Epidermal melanocyte (primary cell): Measurements from ENCODE around the gene CCDC86.

Experiments used
- DNase-seq: peaks from one replicate; pipeline ENCODE4 v3.0.0; 2011; ENCODE audit warnings: low spot score; ENCODE audit not compliant: insufficient read length

CCDC86 gene

DNA sequence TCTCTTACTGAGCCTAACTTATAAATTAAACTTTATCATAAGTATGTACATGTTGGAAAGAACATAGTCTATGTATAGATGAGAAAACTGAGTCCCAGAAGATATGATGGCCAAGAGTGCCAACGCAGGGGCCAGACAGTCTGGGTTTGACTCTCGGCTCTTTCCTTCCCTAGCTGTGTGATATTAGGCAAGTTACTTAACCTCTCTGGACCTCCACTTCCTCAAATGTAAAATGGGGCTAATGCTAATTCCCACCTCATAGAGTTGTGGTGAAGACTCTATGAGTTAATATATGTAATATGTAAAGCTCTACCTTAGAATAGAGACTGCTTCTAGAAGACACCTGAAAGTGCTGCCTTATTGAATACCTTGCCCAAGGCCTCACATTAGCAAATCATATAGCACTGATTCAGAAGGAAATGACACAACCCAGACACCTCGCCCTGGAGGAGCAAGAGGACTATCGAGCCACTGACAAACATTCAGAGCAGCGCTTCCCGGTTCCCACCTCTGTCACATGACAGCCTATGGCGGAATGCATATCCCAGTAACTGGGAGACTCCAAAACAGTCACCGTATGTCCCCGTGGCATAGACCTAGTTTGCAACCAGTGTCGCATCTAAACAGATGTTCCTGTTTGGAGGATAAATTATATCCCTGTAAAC is 11.3 kb upstream of the CCDC86 start:
- DNase-seq: no peak

DNA sequence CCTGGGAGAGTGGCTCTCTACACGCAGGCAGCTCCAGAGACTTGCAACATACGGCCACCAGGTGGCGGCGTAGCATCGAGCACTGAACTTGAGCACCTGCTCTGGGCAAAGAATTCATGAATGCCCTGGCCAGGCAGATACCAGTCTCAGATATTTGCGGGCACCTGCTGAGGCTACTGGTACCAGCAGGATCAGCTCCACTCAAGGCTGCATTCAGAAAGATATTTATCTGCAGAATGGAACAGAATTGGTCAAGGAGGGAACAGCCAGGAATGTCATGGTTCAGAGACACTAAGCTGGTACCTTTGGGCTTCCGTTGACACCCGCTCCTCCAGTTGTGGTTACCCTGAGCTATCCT is 10.8 kb upstream of the CCDC86 start:
- peak; percentile 73 for DNase-seq

DNA sequence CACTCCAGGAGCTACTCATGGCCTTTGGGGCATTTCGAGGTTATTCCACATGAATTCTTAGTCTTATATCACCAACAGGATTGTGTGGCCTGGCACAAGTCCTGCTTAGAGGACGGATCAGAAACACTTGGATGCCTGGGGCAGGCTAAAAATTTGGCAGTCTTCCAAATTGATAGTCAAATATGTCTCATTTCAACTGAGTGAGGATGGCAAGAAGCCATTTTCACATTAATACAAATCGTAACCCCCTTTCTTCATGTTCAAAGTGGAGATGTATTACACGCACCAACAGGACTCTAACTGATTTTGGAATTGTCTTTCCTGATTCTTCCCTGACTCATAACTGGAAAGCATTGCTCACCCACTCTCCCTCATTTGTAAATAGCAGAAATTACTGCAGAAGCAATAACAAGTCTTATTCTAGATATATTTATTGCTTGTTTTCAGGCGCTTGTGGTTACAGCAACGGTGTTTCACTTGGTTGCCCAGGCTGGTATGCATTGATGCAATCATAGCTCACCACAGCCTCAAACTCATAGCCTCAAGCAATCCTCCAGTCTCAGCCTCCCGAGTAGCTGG is 10.3 kb upstream of the CCDC86 start:
- no peak for DNase-seq

DNA sequence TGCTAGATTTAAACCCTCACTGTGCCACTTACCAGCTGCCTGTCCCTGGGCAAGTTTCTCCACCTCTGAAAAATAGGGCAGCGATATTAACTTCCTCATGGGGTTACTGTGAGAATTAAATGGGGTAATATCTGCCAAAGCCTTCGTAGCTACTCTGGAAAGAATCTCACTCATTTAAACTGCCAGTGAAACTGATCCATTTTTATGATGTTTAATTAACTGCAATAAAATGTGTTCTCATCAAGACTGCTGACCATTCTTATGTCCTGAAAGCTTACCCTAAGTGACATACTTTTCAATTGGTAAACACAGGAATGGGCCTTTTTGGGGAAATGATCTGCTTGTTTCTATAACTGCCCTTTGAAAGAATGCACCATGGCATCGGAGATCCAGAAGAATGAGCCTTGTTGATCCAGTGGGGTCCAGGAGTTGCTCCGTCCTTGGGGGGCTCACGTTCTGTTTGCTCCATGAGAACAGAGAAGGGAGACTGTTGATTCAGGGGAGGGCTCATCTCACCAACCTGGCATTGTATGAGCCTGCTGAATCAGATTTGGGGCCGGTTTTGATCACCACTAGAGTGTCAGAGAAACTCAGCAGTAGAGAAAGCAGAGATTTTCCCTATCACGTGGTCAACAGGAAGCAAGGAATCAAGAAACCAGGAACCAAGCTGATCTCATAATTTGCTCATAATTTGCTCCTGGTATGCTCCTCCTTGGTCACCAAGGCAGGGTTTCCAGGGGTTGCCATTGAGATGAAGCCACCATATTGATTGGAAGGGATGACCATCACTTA is 7.0 kb upstream of the CCDC86 start:
- DNase-seq: no peak

DNA sequence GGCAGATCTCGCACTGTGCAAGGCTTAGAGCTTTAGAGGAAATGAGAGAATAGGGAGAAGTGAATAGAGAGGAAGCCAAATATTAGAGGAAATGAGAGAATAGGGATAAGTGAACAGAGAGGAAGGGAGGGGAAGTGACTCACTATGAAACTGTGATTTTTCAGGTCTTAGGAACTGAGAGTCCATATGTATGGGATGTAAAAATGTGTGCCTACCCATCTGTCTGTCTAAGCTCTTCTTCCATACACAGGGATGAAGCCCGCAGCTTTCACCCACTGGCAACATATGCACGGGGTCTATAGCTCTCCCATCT is 6.4 kb upstream of the CCDC86 start:
- DNase-seq: no peak

DNA sequence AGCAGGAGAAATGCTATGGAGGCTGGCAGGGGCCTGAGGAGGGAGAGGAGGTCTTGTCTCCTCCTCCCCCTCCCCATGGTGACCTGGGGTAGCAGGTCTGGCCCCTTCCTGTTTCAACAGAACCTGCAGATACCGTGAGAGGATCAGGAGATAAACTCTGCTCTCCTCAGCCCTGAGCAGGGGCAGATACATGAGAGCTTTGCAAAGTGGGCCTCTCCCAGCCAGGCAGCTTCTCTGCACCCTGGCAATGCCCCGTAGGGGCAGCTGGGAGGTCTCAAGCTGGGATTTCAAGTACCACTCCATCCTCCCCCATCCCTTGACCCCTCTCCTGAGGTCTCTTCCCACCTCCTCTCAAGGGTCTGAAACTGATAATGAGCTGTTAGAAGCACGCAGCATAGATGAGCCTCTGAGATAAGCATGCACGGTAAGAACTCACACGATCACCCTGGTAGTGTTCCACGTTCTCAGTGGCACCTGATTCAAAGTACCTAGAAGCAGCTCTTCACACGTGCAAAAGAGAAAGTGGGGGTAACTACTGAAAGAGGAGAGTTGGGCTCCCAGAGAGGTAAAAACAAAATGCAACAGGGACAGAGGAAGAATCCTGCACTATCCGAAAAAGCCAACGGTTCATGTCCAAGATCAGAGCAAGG is 4.9 kb upstream of the CCDC86 start:
- no peak for DNase-seq

DNA sequence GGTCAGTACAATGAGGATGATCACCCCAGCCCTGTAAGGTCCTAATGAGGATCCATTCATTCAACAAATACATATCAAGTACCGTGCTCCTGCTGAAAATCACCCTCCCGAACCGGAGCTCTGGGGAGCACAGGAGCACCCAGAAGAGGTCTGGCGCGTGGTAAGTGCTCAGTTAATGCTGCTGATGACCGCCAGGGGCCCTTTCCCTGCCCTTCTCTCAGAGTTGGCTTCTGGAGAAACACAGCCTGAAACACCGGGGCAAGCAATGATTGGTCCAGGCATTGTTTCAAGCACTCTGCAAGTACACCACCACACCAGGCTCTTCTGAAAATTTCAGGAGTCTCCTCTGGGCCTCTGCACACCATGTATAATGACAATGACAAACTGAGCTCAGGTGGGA is 3.8 kb upstream of the CCDC86 start:
- peak; percentile 10 for DNase-seq

DNA sequence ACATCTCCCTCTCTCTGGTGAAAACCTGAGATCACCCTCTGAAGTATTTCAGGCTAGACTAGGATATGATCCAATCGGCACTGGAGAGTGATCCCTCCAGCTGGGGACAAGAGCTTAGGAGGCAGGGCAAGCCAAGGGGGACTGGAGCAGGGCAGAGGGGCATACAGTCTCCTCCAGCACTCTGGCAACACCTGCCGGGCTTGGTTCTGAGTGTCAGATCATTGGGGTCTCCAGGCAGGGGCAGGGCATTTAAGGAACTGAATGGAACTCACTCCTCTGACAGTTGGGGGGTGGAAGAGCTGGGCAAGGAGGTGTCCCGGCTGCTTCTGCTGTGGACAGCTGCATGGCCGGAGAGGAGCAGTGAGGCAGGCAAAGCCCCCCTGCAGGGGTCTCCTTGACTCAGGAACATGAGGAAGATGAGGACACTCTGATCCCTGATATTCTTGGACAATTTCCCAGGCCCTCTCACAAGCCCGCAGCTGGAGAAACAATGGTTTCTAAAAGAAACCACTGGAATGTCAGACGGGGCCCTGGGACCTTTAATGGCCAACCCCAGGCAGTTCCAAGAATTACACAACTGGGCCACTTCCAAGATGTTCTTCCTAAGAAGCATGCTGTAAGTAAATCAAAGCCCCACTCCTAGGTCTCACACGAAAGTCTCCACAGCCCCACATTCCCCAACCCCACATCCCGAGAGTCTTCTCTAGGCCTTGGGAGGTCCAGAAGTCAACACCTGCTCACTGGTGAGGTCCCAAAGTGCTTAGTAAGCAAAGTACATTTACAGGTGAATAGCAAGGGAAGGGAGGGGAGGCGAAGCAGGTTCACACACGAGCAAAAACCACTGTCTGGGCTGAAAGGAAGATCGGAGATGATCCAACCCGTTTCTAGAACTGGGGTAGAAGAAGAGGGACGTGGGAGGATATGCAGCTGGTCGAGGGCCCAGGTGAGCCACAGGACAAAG is 1.2 kb upstream of the CCDC86 start:
- peak; percentile 56 for DNase-seq

DNA sequence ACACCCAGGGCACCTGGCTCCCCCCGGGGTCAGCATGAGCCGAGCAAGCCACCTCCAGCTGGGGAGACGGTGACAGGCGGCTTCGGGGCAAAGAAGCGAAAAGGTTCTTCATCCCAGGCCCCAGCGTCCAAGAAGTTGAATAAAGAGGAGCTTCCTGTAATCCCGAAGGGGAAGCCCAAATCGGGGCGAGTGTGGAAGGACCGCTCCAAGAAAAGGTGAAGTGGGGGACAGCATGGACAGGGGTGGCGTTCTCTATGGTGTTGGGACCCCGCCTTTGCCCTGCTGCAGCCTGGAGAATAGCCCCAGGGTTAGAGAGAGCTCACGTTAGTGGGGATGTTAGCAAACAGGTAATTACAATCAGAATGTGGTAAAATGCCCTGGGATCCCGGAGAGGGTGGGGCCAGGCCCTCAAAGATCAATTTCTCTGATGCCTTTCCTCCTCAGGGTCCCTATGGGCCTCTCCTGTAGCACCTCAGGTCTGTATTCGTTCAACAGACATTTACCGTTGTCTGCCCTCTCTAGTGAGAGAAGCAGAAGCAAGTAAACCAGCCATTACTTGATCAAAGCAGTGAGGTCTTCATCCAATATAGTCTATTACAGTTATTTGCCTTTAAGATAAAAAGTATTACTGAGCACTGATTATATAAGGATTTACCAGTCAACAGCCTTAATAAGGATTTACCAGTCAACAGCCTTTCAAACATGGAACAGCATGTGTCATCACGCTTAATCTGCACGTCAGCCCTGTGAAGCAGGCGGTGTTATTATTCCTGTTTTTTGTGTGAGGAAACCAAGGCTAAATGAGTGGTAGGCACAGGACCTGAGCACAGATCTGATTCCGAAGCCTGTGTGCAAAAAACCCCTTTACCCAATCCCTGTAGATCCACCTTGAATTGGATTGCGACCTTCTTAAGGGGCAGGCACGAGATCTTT is 1.0 kb downstream of the CCDC86 start:
- DNase-seq: no peak

DNA sequence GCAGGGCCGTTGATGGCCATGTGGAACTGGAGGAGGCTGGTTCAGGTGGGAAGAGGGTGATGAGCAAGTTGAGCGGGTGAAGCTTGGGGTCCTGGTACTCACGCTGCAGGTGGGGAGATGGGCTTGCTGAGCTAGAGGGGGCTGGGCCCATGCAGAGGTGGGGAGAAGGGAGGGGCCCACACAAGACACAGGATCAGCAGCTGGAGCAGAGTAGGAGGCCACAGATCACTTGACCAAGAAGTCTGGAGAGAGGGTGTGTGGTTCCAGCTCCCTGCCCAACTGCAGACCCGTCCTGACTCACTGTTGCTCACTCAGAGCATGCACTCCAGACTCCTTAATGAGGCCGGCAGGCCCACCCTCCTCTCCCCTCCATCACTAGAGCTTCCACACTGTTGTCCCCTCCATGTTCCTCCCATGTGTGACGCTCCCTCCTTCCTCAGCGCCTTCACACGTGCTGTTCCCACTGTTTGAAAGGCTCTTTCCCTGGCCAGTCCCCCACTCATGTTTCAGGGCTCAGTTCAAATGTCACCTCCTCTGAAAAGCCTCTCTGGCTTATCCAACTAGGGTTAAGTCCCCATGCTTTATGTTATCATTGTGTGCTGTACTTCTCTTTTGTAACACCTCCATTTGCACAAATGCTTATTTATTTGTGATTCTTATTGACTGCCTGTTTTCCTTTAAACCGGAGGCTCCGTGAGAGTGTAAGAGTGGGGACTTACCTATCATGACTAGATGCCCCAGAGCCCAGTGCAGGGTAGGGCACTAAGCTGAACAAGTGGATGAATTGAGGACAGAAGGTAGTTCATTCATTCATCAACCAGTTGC is 2.3 kb downstream of the CCDC86 start:
- DNase-seq: no peak

DNA sequence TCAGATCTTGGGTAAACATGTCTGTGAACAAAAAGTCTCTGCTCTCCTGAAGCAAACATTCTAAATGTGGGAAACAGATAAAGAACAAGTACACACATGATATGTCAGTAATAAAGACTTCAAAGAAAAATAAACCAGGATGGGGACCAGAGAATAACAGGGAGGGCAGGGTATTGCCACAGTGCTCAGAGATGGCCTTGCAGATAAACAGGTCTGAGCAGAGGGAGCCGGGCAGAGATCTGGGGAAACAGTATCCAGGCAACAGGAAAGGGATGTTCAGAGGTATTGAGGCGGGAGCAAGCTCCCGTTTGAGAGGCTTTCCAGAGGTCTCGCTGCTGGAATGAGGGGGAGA is 2.9 kb downstream of the CCDC86 start:
- DNase-seq: no peak

DNA sequence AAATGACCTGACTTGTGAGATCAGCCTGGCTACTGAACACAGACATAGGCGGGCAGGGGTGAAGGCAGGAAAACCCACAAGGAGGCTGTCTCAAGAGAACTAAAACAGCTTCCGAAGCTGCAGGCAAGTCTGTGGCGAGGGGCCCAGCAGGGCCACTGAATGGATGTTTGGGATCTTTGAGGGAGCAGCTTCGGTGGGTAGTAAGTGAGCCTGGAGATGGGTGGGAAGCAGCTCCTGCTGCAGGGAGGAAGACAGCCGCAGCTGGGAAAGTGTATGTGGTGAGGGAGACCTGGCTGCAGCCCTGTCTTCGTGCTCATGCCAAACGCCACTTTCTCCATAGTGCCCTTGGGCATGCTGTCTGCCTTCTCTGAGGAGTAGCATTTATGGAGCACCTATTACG is 3.4 kb downstream of the CCDC86 start:
- DNase-seq: no peak

DNA sequence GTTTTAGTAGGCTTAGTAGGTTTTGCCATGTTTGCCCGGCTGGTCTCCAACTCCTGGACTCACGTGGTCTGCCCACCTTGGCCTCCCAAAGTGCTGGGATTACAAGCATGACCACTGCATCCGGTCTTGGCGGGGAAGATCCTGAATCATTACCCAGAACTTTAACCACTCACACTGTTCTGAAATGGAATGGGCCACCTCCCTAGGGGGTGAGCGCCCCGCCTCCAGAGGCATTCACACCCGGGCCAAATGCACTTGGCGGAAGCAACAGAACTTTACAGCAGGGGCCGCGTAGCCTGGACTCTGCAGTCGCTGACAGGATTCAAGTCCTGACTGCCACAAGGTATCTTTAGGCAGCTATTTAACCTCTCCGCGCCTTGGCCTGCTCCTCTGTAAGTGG is 5.4 kb downstream of the CCDC86 start:
- no peak for DNase-seq

DNA sequence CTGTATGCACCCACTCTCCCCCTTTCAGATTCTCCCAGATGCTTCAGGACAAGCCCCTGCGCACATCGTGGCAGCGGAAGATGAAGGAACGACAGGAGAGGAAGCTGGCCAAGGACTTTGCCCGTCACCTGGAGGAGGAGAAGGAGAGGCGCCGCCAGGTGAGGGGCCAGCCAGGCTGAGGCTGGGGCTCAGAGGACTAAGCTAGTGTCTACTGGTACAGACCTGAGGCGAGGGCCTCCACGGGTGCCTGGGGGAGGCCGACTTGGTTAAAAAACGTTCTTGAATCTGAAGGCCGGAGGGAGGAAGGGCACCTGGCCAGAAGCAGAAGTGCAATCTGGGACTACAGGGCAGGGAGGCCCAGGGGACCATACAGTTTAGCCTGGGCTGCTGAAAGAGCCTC is 6.0 kb downstream of the CCDC86 start:
- no peak for DNase-seq

DNA sequence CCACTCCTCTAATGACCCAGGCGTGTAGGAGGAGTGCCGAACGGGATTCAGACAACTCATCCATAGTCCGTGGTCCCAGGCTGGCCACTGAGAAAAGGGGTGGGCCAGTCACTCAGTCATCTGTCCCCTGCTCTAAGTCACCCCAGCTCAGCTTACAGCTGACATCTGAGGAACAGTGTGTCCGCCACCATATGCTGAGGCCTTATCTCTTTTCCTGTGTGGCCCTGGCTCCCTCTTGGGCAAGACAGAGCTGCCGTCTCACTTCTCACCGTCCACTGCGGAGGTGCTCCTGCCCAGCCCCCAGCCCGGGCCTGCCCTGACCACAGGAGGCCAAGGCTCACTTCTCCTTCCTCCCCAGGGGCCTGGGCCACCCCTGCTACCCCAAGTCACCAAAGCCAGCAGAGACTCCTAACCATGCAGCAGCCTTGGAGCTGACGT is 6.8 kb downstream of the CCDC86 start:
- no peak for DNase-seq

DNA sequence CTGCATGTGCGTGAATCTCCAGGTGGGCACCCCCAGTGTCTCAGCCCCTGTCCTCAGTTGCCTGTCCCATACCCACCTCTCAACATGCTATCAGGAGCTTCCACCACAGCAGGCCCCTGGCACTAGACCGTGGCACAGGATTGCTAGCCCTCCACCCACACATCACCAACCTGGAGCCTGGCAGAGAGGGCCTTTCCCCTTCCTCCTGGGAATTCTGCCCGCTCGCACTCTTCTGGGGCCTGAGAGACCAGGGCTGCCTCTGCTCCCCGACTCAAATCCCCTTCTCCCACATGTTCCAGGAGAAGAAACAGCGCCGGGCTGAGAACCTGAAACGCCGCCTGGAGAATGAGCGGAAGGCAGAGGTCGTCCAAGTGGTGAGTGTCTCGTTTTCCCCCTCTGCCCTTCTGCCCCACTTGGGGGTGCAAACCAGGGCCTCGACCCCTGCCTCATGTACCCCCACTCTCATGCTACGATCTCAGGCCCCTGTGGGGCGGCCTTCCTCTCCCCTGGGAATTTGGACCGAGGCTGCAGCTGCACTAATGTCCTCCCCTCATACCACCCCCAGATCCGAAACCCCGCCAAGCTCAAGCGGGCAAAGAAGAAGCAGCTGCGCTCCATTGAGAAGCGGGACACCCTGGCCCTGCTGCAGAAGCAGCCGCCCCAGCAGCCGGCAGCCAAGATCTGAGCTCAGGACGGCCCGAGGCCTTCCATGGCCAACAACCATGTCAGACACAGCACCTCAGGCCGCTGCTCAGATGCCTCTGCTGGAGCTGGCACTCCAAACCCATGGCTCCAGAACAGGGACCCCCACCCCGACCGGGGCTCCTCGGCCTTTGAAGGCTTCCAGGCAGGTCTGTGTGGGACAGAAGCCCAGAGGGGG is 8.0 kb downstream of the CCDC86 start:
- DNase-seq: no peak

DNA sequence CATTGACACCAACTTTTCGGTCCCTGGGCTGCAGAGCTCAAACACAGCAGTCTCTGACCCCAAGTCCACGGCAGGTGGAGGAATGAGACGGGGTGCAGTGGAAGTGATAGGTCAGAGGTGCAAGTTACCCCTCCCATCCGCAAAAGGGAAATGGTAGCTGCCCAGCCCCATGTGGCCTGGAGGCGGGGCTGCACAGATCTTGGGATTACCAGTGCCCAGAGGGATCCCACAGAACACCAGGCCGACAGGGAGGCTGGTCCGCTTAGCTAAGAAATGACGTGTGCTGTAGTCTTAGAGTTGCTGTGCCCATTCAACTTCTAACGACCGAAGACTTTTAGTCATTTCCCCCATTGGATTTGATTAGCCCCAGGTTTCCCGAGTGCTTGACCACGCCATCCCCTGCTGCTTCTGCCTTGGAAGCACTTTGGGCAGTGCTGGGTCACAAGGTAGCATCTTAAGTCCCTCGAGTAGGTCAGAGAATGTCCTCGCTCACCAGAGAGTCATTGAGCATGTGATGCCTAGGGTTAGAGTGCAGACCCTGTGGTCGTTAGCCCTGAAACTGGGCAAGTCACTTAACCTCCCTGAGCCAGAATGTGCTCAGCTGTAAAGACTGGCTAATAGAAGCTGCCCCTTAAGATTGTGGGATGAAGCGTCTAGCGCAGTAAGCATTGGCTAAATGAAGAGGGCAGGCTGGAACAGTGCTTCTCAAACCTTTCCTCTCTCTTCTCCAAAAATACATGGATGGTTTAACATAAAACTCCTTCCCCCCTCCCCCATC is 9.6 kb downstream of the CCDC86 start:
- DNase-seq: no peak
